Measurements from ENCODE around the gene KIF7.

The KIF7 gene

GRCh38 chr15:89680282-89680873, 25.1 kb upstream of the KIF7 start:
- Histone ChIP-seq H3K4me3 (replicated peaks; ENCODE audit: low read depth, low read length) (no peak overlapping the region), H3K36me3 (ENCODE audit: control insufficient read depth, insufficient read depth, low read length) (no peaks in the 10 kb centered on the region), H3K27me3 (replicated peaks; ENCODE audit: control insufficient read depth, insufficient read depth, low read length) (no peaks in the 10 kb centered on the region; the same call in 1 of the 2 replicates)
- no peak for TF ChIP-seq CTCF (IDR thresholded peaks at IDR 0.05; ENCODE audit: insufficient read depth, low read length, poor library complexity, severe bottlenecking)
- no peak for DNase-seq (ENCODE audit: extremely low read depth, insufficient read length)

GRCh38 chr15:89679212-89679611, 23.9 kb upstream of the KIF7 start, which contains the start of gene PLIN1:
Gene PLIN1, minus strand, starts transcription at chr15:89679367. Its CDS starts 1,878 bp downstream, at chr15:89677489.
- no peak for TF ChIP-seq CTCF (IDR thresholded peaks at IDR 0.05; ENCODE audit: insufficient read depth, low read length, poor library complexity, severe bottlenecking)
- no peak for DNase-seq (ENCODE audit: extremely low read depth, insufficient read length)
- H3K27me3 ChIP-seq (replicated peaks; ENCODE audit: control insufficient read depth, insufficient read depth, low read length) = no peaks in the 10 kb centered on the region; the same call in 1 of the 2 replicates

GRCh38 chr15:89677381-89677780, 22.1 kb upstream of the KIF7 start:
- DNase-seq (ENCODE audit: extremely low read depth, insufficient read length) = no peak
- H3K27me3 ChIP-seq (replicated peaks; ENCODE audit: control insufficient read depth, insufficient read depth, low read length) = no peaks in the 10 kb centered on the region; the same call in 1 of the 2 replicates
- no peak for TF ChIP-seq CTCF (IDR thresholded peaks at IDR 0.05; ENCODE audit: insufficient read depth, low read length, poor library complexity, severe bottlenecking)
- H3K36me3 ChIP-seq (ENCODE audit: control insufficient read depth, insufficient read depth, low read length) = no peaks in the 10 kb centered on the region
- H3K4me3 ChIP-seq (replicated peaks; ENCODE audit: low read depth, low read length) = no peak overlapping the region

More at GRCh38 chr15:89679212-89679611, 23.9 kb upstream of the KIF7 start, which contains the start of gene PLIN1:
- H3K4me3 ChIP-seq (replicated peaks; ENCODE audit: low read depth, low read length) = no peak within 1 kb of the TSS
- H3K36me3 ChIP-seq (ENCODE audit: control insufficient read depth, insufficient read depth, low read length) = no peaks in the 10 kb centered on the region

- Histone ChIP-seq H3K36me3 (ENCODE audit: control insufficient read depth, insufficient read depth, low read length) (no peaks in the 10 kb centered on the region), H3K27me3 (replicated peaks; ENCODE audit: control insufficient read depth, insufficient read depth, low read length) (no peaks in the 10 kb centered on the region; the same call in 1 of the 2 replicates), H3K4me3 (replicated peaks; ENCODE audit: low read depth, low read length) (no peak overlapping the region)
- no peak for TF ChIP-seq CTCF (IDR thresholded peaks at IDR 0.05; ENCODE audit: insufficient read depth, low read length, poor library complexity, severe bottlenecking)
- DNase-seq (ENCODE audit: extremely low read depth, insufficient read length) = no peak
These were observed 20.3 kb upstream of the KIF7 start for GRCh38 chr15:89675606-89676005.

GRCh38 chr15:89674526-89674925, 19.3 kb upstream of the KIF7 start:
- Histone ChIP-seq H3K36me3 (ENCODE audit: control insufficient read depth, insufficient read depth, low read length) (no peaks in the 10 kb centered on the region), H3K4me3 (replicated peaks; ENCODE audit: low read depth, low read length) (no peak overlapping the region), H3K27me3 (replicated peaks; ENCODE audit: control insufficient read depth, insufficient read depth, low read length) (no peaks in the 10 kb centered on the region; the same call in 1 of the 2 replicates)
- TF ChIP-seq CTCF (IDR thresholded peaks at IDR 0.05; ENCODE audit: insufficient read depth, low read length, poor library complexity, severe bottlenecking) = no peak
- no peak for DNase-seq (ENCODE audit: extremely low read depth, insufficient read length)
